Fibroblast of mammary gland (primary cell): ENCODE results near the gene AATK.

Experiments
- DNase-seq: peaks from one replicate; pipeline ENCODE4 v3.0.0-alpha.2; 2010; ENCODE audit warnings: low read depth
- H3K4me3 ChIP-seq: 2 replicates; pipeline ENCODE4 v1.5.1; 2011; ENCODE audit warnings: low read depth, mild to moderate bottlenecking, low read length, moderate library complexity; ENCODE audit not compliant: control insufficient read depth
- CTCF ChIP-seq: conservative IDR thresholded peaks from 2 replicates; pipeline ENCODE4 v1.5.1; 2011; ENCODE audit warnings: low read depth, low read length, inconsistent platforms; ENCODE audit not compliant: control insufficient read depth, insufficient read depth

Gene AATK

GRCh38 chr17:81166033-81166492, at the start of gene AATK:
Gene AATK, minus strand, starts transcription at chr17:81166221. Its CDS starts 229 bp downstream, at chr17:81165992.
- TF ChIP-seq CTCF: no peak
- no peak for DNase-seq
- H3K4me3 ChIP-seq: no peak within 1 kb of the TSS

DNA sequence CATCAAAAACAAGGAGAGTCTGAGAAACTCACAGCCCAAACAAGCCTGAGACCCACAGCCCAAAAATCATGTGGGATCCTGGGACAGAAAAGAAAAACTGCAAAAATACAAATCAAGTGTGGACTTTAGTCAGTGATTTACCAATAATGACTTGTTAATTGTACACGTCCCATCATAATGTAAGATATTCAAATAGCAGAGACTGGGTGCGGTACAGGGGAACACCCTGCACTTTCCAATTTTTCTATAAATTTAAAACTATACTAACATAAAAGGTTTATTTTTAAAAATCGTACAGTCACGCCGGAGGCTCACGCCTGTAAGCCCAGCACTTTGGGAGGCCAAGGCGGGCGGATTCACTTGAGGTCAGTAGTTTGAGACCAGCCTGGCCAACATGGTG, 48.0 kb upstream of the AATK start:
- TF ChIP-seq CTCF: no peak
- no peak overlapping the region for H3K4me3 ChIP-seq
- DNase-seq: no peak

GRCh38 chr17:81212365-81212764, 46.3 kb upstream of the AATK start:
- DNase-seq: no peak
- TF ChIP-seq CTCF: no peak
- no peak overlapping the region for H3K4me3 ChIP-seq

DNA sequence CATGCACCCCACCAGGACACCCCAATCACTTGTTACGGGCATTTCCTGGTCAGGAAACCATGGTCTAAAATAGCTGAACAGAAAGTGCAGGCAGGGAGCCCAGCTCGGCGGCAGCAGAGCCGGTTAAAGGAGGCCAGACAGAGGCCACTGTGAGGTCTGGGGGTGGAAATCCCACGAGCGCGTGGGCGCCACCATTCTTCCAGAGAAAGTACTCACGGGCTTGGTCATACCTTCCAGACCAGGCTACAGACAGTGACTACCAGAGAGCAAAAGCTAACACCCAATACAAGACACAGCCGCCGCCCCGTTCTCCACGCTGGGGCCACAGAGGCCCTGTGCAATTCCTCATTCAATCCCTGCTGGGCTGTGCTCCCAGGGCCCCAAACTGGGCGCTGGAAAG, 44.8 kb upstream of the AATK start:
- peak; percentile 34 for DNase-seq
- TF ChIP-seq CTCF: no peak
- no peak overlapping the region for H3K4me3 ChIP-seq

DNA sequence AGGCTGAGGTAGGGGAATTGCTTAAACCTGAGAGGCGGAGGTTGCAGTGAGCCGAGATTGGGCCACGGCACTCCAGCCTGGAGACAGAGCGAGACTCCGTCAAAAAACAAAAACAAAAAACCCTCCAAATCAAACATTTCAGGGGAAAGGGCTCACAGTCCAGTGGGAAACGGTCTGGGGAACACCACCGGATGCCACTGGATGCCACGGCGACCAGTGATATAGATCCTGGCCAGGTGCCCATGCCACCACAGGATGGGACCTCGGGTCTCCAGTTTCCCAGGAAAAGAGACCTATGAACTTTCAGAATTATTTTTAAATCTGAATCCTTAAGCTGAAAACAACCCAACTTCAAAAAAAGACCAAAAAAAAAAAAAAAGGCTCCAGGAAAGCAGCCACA, 44.4 kb upstream of the AATK start:
- no peak for TF ChIP-seq CTCF
- no peak overlapping the region for H3K4me3 ChIP-seq
- DNase-seq: no peak

GRCh38 chr17:81209141-81209540, 43.1 kb upstream of the AATK start:
- no peak for DNase-seq
- no peak for TF ChIP-seq CTCF
- H3K4me3 ChIP-seq: no peak overlapping the region

GRCh38 chr17:81208651-81209050, 42.6 kb upstream of the AATK start:
- H3K4me3 ChIP-seq: no peak overlapping the region
- TF ChIP-seq CTCF: no peak
- DNase-seq: no peak
